K562 (cell line): ENCODE results near the gene SOX30. TPM values are rescaled to one million over a fixed set of nuclear protein-coding genes. Genes with fewer than 3 reads are reported as not detected.

ENCODE experiments used
- ATAC-seq: fragments of 200-7000 bp; cut with Tn5 transposase; 3 replicates; pipeline ENCODE4 v1.9.1; 2020; ENCODE audit warnings: moderate library complexity
- BruUV-seq: library from RNA; stranded (reverse); fragments of 400-500 nt; replicated peaks from 2 replicates; lab custom pipeline; 2021; lab: Mats Ljungman, UMichigan
- CTCF ChIA-PET: fragments of 300-600 bp; formaldehyde crosslinking; extraction: SDS; loops from one replicate; lab custom pipeline; 2021; ENCODE audit warnings: low intra/inter-chr PET ratio; lab: Yijun Ruan, JAX
- POLR2A ChIA-PET: fragments of 300-600, 350-650 bp; sonication (Branson Sonifier 250); formaldehyde crosslinking; extraction: SDS; loops from one replicate; lab custom pipeline; 2021; ENCODE audit warnings: antibody characterized with exemption, inconsistent platforms; lab: Yijun Ruan, JAX
- DNase-seq, 4 experiments: peaks; one replicate each; pipeline versions ENCODE4 v3.0.0 to v3.0.0-alpha.2; 2011 to 2018; ENCODE audit warnings: low spot score in 3 of 4, mixed read lengths in 3 of 4; ENCODE audit errors: extremely low read depth in 1 of 4
- FAIRE-seq: peaks from 2 replicates; lab custom pipeline; 2011; peaks lifted over from hg19 to GRCh38; lab: Jason Lieb, UNC
- H2AFZ ChIP-seq: 2 replicates; pipeline ENCODE4 v1.6.0; 2011; ENCODE audit warnings: low read depth, low read length, control low read depth, inconsistent platforms
- H3K27ac ChIP-seq: fragments of 200-600 bp; 3 replicates; pipeline ENCODE4 v1.8.0; 2011; ENCODE audit warnings: low read depth, mild to moderate bottlenecking, control low read depth, inconsistent platforms, low read length, moderate library complexity, mixed read lengths; ENCODE audit errors: extremely low read depth
- H3K27me3 ChIP-seq, 2 experiments: fragments of 300-600 bp in 1 of 2; 2 replicates in 1 of 2; 3 replicates in 1 of 2; pipeline versions ENCODE4 v1.6.0 to v1.8.0; 2011; ENCODE audit warnings: inconsistent platforms in 2 of 2, low read length in 2 of 2, mild to moderate bottlenecking in 1 of 2, mixed read lengths in 1 of 2, moderate library complexity in 1 of 2; ENCODE audit not compliant: control insufficient read depth in 2 of 2, insufficient read depth in 2 of 2
- H3K36me3 ChIP-seq: fragments of 300-600 bp; 3 replicates; pipeline ENCODE4 v1.8.0; 2011; ENCODE audit warnings: mild to moderate bottlenecking, low read length, inconsistent platforms; ENCODE audit not compliant: control insufficient read depth, insufficient read depth
- H3K4me1 ChIP-seq, 2 experiments: fragments of 200-600 bp in 1 of 2; replicated peaks in 1 of 2; 2 replicates in 1 of 2; 3 replicates in 1 of 2; pipeline versions ENCODE4 v1.5.1 to v1.8.0; 2011; ENCODE audit warnings: inconsistent platforms in 2 of 2, low read length in 2 of 2, mild to moderate bottlenecking in 1 of 2, mixed read lengths in 1 of 2, moderate library complexity in 1 of 2; ENCODE audit not compliant: control insufficient read depth in 2 of 2, insufficient read depth in 2 of 2
- H3K4me2 ChIP-seq: 2 replicates; pipeline ENCODE4 v1.6.1; 2011; ENCODE audit warnings: low read length, control low read depth, inconsistent platforms, mixed read lengths; ENCODE audit not compliant: insufficient read depth
- H3K4me3 ChIP-seq: fragments of 200-600 bp; sonication (generic), shearing (Covaris generic); 2 replicates; pipeline ENCODE4 v1.5.1; 2016; ENCODE audit warnings: control low read depth, inconsistent platforms
- H3K79me2 ChIP-seq: fragments of 200-600 bp; 3 replicates; pipeline ENCODE4 v1.8.0; 2011; ENCODE audit warnings: low read length, inconsistent platforms; ENCODE audit not compliant: control insufficient read depth, insufficient read depth
- H3K9ac ChIP-seq, 2 experiments: 2 replicates each; pipeline versions ENCODE4 v1.6.0 to v1.6.1; 2011; ENCODE audit warnings: low read depth in 2 of 2, low read length in 2 of 2, control low read depth in 1 of 2, inconsistent platforms in 1 of 2, mild to moderate bottlenecking in 1 of 2, mixed read lengths in 1 of 2; ENCODE audit not compliant: insufficient read depth in 1 of 2
- H3K9me1 ChIP-seq: one replicate; pipeline ENCODE4 v1.6.0; 2011; ENCODE audit warnings: inconsistent platforms, mild to moderate bottlenecking, low read length, moderate library complexity; ENCODE audit not compliant: control insufficient read depth, insufficient read depth
- H3K9me3 ChIP-seq: replicated peaks from 2 replicates; pipeline ENCODE4 v1.5.1; 2011; ENCODE audit warnings: low read depth, low read length, inconsistent platforms; ENCODE audit not compliant: control insufficient read depth, insufficient read depth
- H4K20me1 ChIP-seq: replicated peaks from 2 replicates; pipeline ENCODE4 v1.6.1; 2011; ENCODE audit warnings: low read length, inconsistent platforms, mixed read lengths; ENCODE audit not compliant: control insufficient read depth, insufficient read depth
- CBFA2T3 ChIP-seq: fragments of 450-650 bp; IDR thresholded peaks from 2 replicates; pipeline ENCODE4 v1.6.1; 2017
- CREB1 ChIP-seq, 2 experiments: sonication (generic) in 1 of 2; formaldehyde crosslinking in 1 of 2; IDR thresholded peaks; 2 replicates each; pipeline versions ENCODE4 v1.6.1 to v1.8.0; 2012 to 2022; ENCODE audit warnings: inconsistent platforms in 1 of 2, mild to moderate bottlenecking in 1 of 2, missing genetic modification reagents in 1 of 2, moderate library complexity in 1 of 2
- EHMT2 ChIP-seq: fragments of 450-650 bp; IDR thresholded peaks from 2 replicates; pipeline ENCODE4 v1.6.1; 2018; ENCODE audit warnings: antibody characterized with exemption
- JUND ChIP-seq, 2 experiments: IDR thresholded peaks; 2 replicates in 1 of 2; 3 replicates in 1 of 2; pipeline ENCODE4 v1.6.1; 2011; ENCODE audit warnings: borderline replicate concordance in 2 of 2, low read depth in 2 of 2, low read length in 2 of 2, improper control_type of control experiment in 1 of 2, missing biosample characterization in 1 of 2, missing genetic modification characterization in 1 of 2, missing genetic modification reagents in 1 of 2
- KDM1A ChIP-seq, 2 experiments: fragments of 450-650 bp; IDR thresholded peaks; 2 replicates each; pipeline ENCODE4 v1.6.1; 2016; ENCODE audit warnings: mild to moderate bottlenecking in 2 of 2
- RFX1 ChIP-seq: fragments of 450-650 bp; IDR thresholded peaks from 2 replicates; pipeline ENCODE4 v1.6.1; 2016; ENCODE audit warnings: mild to moderate bottlenecking, moderate library complexity
- ZNF764 ChIP-seq: fragments of 250-450 bp; sonication (Bioruptor Pico); IDR thresholded peaks from 2 replicates; pipeline ENCODE4 v1.4.0; 2020; ENCODE audit warnings: low read depth, mild to moderate bottlenecking, moderate library complexity
- WGBS: fragments of 100-300 bp; shearing (Covaris generic); methylation state at CpG from one replicate; pipeline ENCODE4 v1.1.6; 2016; ENCODE audit warnings: low coverage, mixed read lengths; ENCODE audit not compliant: insufficient coverage; ENCODE audit errors: missing lambda C conversion rate; 5-methylcytosine and 5-hydroxymethylcytosine counted together
- in situ Hi-C: fragments of 300-500 bp; cut with MboI; formaldehyde crosslinking; loops from 4 replicates; pipeline ENCODE4 v1.15.0; 2018; ENCODE audit warnings: inconsistent platforms, mixed read lengths
- intact Hi-C: fragments of 100-400 bp; cut with micrococcal nuclease; formaldehyde crosslinking; loops from 2 replicates; pipeline ENCODE4 v1.14.2; 2022
- polyA plus RNA-seq, 8 experiments: library from polyadenylated mRNA; depleted of rRNA in 4 of 8; stranded (reverse) in 5 of 8; unstranded in 3 of 8; fragments of >200 nt; fragmentation: Nextera tagmentation in 2 of 8; fragmentation: Illumina TruSeq in 1 of 8; extraction: Ambion mirVana in 2 of 8; extraction: Trizol in 1 of 8; gene quantifications; 2 replicates each; pipeline versions ENCODE4 v1.2.1 to v1.2.3, GENCODE V29; 2011 to 2014; ENCODE audit warnings: inconsistent platforms in 1 of 8, missing spikeins in 1 of 8
- total RNA-seq, 7 experiments: library from RNA; depleted of rRNA in 6 of 7; stranded (reverse); fragments of >200 nt in 6 of 7; fragmentation: Illumina TruSeq in 2 of 7; extraction: Trizol in 2 of 7; gene quantifications; 2 replicates each; pipeline versions ENCODE4 v1.2.1 to v1.2.3, GENCODE V29; 2011 to 2021; ENCODE audit warnings: low replicate concordance in 1 of 7
- TF ChIP-seq, protein P1 (sequence below), 2 experiments: IDR thresholded peaks; 2 replicates each; pipeline ENCODE4 v1.6.1; 2012; ENCODE audit warnings: improper control_type of control experiment in 2 of 2, low read depth in 2 of 2, low read length in 2 of 2, borderline replicate concordance in 1 of 2

SOX30 gene
- total and polyA plus RNA-seq, 9 of the 15 experiments (the other 6 are each of a cell fraction or from before 2014, with no cell fraction given): not detected

DNA sequence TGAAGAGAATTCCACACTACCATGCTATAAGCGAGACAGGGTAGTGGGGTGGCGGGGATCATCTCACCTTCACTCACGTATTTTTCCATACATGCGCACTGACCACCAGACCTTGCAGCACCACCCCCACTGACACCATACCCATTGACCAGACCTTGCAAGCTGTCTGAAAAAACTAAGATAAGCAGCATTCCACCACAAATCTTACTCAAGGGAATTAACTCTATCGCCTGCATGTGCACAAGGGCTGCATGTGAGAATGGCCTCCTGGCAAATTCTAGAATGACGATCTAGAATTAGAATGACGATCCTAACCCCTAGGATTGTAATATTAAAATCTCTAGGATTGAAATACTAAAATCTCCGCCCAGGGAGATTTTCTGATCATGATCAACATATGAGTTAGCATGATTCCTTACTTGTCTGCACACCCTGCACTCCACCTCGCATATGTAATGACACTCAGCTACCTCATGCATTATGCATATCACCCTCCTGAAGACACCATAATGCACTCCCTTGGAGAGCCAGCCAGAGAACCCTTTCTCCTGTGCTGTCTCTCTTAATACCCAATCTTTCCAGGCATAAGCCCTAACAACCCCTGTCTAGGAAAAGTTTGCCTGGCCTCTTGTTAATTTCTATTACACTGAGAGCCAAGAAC is 11.7 kb downstream of the SOX30 start (continued):
- no peak for TF ChIP-seq RFX1
- peak; percentile 67 for TF ChIP-seq CBFA2T3
- TF ChIP-seq KDM1A (IDR thresholded peaks at IDR 0.05): peak; percentile 32 to 42; a peak in 1 of 4 replicates
- TF ChIP-seq EHMT2: no peak
- TF ChIP-seq JUND (IDR thresholded peaks at IDR 0.05; ENCODE audit: borderline replicate concordance, low read depth, low read length): no peak
- no peak for TF ChIP-seq JUND (tag; IDR thresholded peaks at IDR 0.05; ENCODE audit: borderline replicate concordance, low read depth, low read length)
- TF ChIP-seq, protein P1, sequence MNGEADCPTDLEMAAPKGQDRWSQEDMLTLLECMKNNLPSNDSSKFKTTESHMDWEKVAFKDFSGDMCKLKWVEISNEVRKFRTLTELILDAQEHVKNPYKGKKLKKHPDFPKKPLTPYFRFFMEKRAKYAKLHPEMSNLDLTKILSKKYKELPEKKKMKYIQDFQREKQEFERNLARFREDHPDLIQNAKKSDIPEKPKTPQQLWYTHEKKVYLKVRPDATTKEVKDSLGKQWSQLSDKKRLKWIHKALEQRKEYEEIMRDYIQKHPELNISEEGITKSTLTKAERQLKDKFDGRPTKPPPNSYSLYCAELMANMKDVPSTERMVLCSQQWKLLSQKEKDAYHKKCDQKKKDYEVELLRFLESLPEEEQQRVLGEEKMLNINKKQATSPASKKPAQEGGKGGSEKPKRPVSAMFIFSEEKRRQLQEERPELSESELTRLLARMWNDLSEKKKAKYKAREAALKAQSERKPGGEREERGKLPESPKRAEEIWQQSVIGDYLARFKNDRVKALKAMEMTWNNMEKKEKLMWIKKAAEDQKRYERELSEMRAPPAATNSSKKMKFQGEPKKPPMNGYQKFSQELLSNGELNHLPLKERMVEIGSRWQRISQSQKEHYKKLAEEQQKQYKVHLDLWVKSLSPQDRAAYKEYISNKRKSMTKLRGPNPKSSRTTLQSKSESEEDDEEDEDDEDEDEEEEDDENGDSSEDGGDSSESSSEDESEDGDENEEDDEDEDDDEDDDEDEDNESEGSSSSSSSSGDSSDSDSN (IDR thresholded peaks at IDR 0.05; ENCODE audit: borderline replicate concordance in 1 of 2, low read depth in 2 of 2, low read length in 2 of 2): no peak
- TF ChIP-seq ZNF764: no peak

DNA sequence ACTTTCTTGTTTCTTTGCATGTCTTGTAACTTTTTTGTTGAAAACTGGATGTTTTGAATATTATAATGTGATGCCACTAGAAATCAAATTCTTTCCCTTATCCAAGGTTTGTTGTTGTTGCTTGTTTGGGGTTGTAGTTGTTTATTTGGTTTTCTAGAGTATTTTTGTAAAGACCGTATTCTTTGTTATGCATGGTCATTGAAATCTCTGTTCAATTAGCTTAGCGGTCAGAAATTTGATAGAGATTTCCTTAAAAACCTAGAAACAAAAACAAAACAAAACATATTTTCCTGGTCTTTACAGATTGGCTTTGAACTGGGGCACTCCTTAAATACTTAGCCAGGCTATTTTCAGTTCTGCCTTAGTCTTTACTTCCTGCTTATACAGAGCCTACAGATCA is 21.9 kb downstream of the SOX30 start:
- no peaks in the 10 kb centered on the region for H3K9me3 ChIP-seq
- no peak overlapping the region for H2AFZ ChIP-seq
- H3K27me3 ChIP-seq: no peaks in the 10 kb centered on the region
- ATAC-seq (no peak), FAIRE-seq (no peak), DNase-seq (no peak)
- CTCF ChIA-PET: no interaction called here
- no peak overlapping the region for H3K4me2 ChIP-seq
- in situ Hi-C loops (no loop called here), intact Hi-C loops (no loop called here)
- no peak overlapping the region for H3K27ac ChIP-seq
- no peak overlapping the region for H3K4me3 ChIP-seq
- BruUV-seq: no TSS peak
- H3K36me3 ChIP-seq: no peaks in the 10 kb centered on the region
- POLR2A ChIA-PET: no interaction called here
- no peak overlapping the region for H3K9ac ChIP-seq
- H3K9me1 ChIP-seq: no peaks in the 10 kb centered on the region
- no peaks in the 10 kb centered on the region for H4K20me1 ChIP-seq
- no peaks in the 10 kb centered on the region; a peak in 1 of 5 replicates for H3K4me1 ChIP-seq
- H3K79me2 ChIP-seq: no peaks in the 10 kb centered on the region
- 50% methylated on average over 2 of the region's 2 CpGs for WGBS
- TF ChIP-seq CREB1 (IDR thresholded peaks at IDR 0.05) (no peak), CREB1 (CRISPR knock-in tag; IDR thresholded peaks at IDR 0.05) (no peak)
